ENCODE results near the gene LCN10. TPM values are rescaled to one million over a fixed set of nuclear protein-coding genes. Genes with fewer than 3 reads are reported as not detected.
A peak's percentile ranks its signal among the peaks of the same experiment; 100 is the strongest.

Gene LCN10
- total RNA-seq, 6 donors from 2014 or later: 0.39 to 17.8 (median 2.2) TPM

DNA sequence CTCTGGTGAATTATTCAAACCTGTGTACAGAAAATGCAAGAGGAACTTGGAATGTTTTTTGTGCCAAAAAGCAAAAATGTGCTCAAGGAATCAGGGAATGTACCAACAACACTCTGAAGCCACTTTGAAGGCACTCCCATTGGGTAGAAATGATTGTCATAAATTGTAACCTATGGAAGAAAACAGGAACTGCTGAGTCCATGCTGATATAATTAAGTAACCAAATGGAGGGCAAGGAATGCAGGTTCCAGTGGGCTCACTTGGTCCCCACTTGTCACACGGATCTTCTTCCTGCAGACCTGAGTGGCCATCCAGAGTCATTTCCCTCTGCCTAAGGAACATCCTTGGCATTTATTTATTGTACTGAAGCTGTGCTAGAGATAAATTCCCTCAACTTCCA is 8.5 kb upstream of the LCN10 start:
- no peaks in the 10 kb centered on the region for H3K27me3 ChIP-seq
- H3K4me1 ChIP-seq: peaks cover 0 to 11% (median 0%) of the 10 kb centered on the region in 4 donors
- DNase-seq: no peak
- no peak for ATAC-seq (ENCODE audit: low FRiP score in 2 of 2)
- H3K36me3 ChIP-seq: no peaks in the 10 kb centered on the region
- TF ChIP-seq POLR2AphosphoS5 (IDR thresholded peaks at IDR 0.05): no peak
- no peak for TF ChIP-seq CTCF (IDR thresholded peaks at IDR 0.05)
- no peak for TF ChIP-seq POLR2A (IDR thresholded peaks at IDR 0.05)
- no peak for TF ChIP-seq EP300 (IDR thresholded peaks at IDR 0.05)
- 59 to 94% methylated on average over 1 of the region's 1 CpG for WGBS, 2 donors
- no peak overlapping the region for H3K27ac ChIP-seq
- H3K4me3 ChIP-seq: no peak overlapping the region
- H3K9me3 ChIP-seq: peaks cover 0 to 9% (median 3%) of the 10 kb centered on the region in 4 donors

- no peak for ATAC-seq (ENCODE audit: low FRiP score in 2 of 2)
Observed at GRCh38 chr9:136750526-136750925, 7.8 kb upstream of the LCN10 start.

GRCh38 chr9:136748666-136749611 is 6.2 kb upstream of the LCN10 start:
- Histone ChIP-seq H3K36me3 (no peaks in the 10 kb centered on the region), H3K4me1 (peaks cover 0 to 11% (median 4%) of the 10 kb centered on the region in 4 donors), H3K27me3 (no peaks in the 10 kb centered on the region), H3K27ac (peak overlapping the region in 1 of 4 donors; percentile 24), H3K9me3 (peaks cover 0 to 9% (median 0%) of the 10 kb centered on the region in 4 donors), H3K4me3 (no peak overlapping the region)
- 52 to 66% methylated on average over 14 to 21 of the region's 21 CpGs for WGBS, 2 donors
- DNase-seq (peak; percentile 54 to 76), ATAC-seq (ENCODE audit: low FRiP score in 2 of 2) (peak in 1 of 2 donors; percentile 5)
- TF ChIP-seq POLR2AphosphoS5 (IDR thresholded peaks at IDR 0.05): no peak
- no peak for TF ChIP-seq CTCF (IDR thresholded peaks at IDR 0.05)
- TF ChIP-seq POLR2A (IDR thresholded peaks at IDR 0.05): no peak
- no peak for TF ChIP-seq EP300 (IDR thresholded peaks at IDR 0.05)

More at GRCh38 chr9:136750526-136750925, 7.8 kb upstream of the LCN10 start:
- H3K9me3 ChIP-seq: peaks cover 0 to 9% (median 0%) of the 10 kb centered on the region in 4 donors
- H3K27me3 ChIP-seq: no peaks in the 10 kb centered on the region
- peaks cover 0 to 11% (median under 1%) of the 10 kb centered on the region in 4 donors for H3K4me1 ChIP-seq
- TF ChIP-seq EP300 (IDR thresholded peaks at IDR 0.05): no peak
- no peak for TF ChIP-seq POLR2AphosphoS5 (IDR thresholded peaks at IDR 0.05)
- TF ChIP-seq POLR2A (IDR thresholded peaks at IDR 0.05): no peak
- no peak for TF ChIP-seq CTCF (IDR thresholded peaks at IDR 0.05)
- WGBS, 2 donors: 68 to 77% methylated on average over 2 of the region's 2 CpGs
- DNase-seq: no peak
- H3K36me3 ChIP-seq: no peaks in the 10 kb centered on the region
- no peak overlapping the region for H3K27ac ChIP-seq
- H3K4me3 ChIP-seq: no peak overlapping the region

GRCh38 chr9:136748201-136748600 is 5.5 kb upstream of the LCN10 start, which contains the start of gene LCN6:
Gene LCN6, minus strand, starts transcription at chr9:136748525. Its CDS starts 42 bp downstream, at chr9:136748483.
- TF ChIP-seq POLR2AphosphoS5 (IDR thresholded peaks at IDR 0.05): no peak
- no peak for TF ChIP-seq CTCF (IDR thresholded peaks at IDR 0.05)
- TF ChIP-seq POLR2A (IDR thresholded peaks at IDR 0.05): no peak
- TF ChIP-seq EP300 (IDR thresholded peaks at IDR 0.05): no peak
- Histone ChIP-seq H3K9me3 (peaks cover 0 to 8% (median 0%) of the 10 kb centered on the region in 4 donors), H3K4me3 (no peak within 1 kb of the TSS), H3K36me3 (no peaks in the 10 kb centered on the region), H3K4me1 (peaks cover 0 to 11% (median 4%) of the 10 kb centered on the region in 4 donors), H3K27ac (peak within 1 kb of the TSS in 1 of 4 donors; percentile 24), H3K27me3 (no peaks in the 10 kb centered on the region)
- WGBS, 2 donors: 86 to 88% methylated on average over 1 to 6 of the region's 8 CpGs
- DNase-seq (peak in 1 of 2 donors; percentile 54), ATAC-seq (ENCODE audit: low FRiP score in 2 of 2) (no peak)

Measured in upper lobe of left lung (tissue), 6 donors.